GM19372 (cell line): ENCODE results near the gene STK4.

ENCODE experiments used
- ATAC-seq: cut with Tn5 transposase; IDR thresholded peaks from one replicate; pipeline ENCODE4 v1.9.1; 2021; ENCODE audit warnings: mild to moderate bottlenecking, low read depth, moderate library complexity; ENCODE audit not compliant: unreplicated experiment

The STK4 gene

DNA sequence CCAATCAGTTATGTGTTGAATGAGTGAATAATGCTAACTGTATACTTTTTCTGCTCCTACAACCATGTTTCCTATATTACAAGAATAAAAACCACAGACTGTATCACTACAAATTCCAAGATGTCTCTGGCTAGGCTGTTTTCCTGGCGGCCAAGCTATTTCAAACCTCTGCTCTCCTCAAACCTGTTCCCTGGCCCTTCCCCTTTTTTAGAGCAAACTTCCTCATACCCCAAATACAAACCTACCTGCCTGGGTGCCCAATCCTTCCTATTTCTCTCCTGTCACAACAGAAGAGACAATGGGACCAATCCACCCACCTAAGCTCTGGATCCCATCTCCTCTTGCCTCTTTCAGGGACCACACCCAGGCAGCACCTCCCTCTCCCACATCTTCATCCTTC lies 13.6 kb upstream of the STK4 start:
- no peak for ATAC-seq

DNA sequence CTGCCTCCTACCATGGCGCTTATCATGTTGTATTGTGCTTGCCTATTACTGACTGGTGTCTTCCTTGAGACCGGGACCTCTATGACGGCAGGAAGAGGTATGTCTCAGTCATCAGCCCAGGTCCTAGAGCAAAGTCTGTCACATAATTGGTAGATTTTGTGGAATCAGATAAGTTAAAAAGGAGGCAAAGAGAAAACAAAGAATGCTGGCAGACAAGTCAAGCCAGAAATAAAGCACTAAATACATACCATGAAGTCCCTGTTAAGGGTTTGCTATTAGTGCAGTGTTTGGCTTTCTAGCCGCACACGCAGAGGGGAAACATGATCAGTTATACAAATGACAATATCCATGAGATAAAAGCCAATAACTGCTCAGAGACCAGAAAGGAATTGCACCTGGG lies 12.1 kb upstream of the STK4 start:
- no peak for ATAC-seq

GRCh38 chr20:44955270-44955669 lies 11.0 kb upstream of the STK4 start:
- ATAC-seq, result no peak

DNA sequence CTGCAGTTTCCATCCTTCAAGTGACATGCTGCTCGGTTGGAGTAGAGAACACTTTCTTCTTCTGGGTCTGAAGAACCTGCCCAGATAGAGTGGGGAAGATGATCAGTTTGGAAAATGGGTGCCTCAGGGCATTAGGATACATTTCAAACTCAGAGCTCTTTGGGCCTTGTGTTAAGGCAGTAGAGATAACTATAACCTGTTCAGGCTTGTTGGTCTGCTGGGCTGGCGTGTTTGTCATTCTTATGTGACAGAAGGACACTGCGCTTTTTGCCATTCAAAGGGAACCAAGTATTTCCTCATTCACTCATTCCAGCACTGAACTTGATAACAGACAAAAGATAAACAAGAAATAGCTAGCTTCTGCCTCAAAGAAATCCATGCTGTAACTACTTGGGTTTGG lies 9.9 kb upstream of the STK4 start:
- no peak for ATAC-seq

DNA sequence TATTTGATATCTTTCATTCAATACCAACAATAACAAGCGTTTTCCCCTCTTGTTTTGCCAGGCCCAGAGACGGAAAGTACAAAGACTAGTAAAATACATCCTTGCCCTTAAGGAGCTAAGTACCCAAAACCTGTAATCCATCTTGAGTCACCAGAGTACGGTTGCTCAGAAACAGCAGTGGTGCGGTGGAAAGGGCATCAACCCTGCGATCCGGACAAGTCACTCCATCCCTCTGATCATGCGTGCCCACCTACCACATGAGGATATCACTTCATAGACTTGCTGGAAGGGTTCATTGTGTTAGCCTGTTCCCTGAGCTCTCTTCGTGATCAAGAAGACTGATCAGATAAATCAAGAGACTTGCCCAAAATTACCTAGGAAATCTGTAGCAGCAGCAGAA lies 8.0 kb upstream of the STK4 start:
- no peak for ATAC-seq

DNA sequence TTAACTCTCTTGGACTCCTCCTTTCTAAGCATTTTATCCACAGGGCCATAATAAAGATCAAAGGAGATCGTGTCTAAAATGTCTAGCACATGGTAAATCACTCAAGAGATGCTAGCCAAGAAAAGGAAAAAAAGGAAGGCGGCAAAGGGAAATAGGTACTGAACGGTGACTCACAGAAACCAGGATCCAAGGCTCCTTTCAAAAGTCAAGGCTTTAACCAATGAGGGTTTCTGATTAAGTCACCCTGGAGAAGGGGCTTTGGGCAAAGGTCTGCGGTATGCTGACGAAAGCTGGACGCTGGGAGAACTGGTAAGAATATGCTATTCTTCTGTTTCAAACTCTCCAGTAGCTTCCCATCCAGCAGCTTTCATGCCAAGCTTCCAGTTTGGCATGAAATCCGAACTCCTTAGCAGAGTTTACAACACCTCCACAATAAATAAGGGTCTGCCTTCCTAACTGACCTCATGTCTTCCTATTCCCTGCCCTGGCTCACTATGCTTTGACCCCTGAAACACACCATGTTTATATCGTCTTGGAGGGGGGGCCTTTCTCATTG lies 7.2 kb upstream of the STK4 start:
- ATAC-seq, result no peak

- ATAC-seq, result peak; percentile 20
Measured at GRCh38 chr20:44959638-44960102, 6.6 kb upstream of the STK4 start.

DNA sequence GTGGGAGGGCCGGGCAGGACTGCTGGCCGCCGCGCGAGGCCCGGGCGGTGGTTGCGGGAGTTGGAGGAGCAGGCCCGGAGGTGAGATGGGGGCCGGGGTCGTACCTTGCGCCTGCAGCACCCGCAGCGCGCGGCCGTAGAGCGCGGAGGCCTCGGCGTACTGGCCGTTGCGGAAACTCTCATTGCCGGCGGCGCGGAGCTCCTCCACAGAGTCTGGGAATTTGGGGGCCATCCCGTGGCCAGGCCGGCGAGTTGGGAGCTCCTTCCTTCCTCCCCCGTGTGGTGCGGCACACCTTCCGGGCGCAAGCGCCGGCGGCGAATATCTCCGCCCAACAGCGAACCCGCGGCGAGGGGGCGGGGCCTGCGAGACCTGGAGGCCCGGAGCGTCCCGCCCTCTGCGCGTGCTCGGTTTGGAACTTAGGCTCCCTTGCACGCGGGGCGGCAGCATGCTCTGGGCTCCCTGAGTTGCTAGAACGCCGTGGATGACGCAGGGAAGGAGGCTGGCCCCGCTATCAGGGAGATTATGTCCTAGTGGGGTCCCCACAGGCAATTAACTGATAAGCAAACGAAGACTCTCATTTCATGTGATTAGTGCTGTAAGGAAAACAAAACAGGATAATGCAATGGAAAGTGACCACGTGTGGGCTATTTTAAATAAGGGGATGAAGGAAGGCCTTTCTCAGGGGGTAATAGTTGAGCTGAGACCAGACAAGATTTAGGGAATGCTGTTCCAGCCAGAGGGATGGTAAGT lies 6.0 kb upstream of the STK4 start, which contains the start of gene TOMM34:
TSS of gene TOMM34 (minus strand) at position 295 of the 750 bp plus-strand sequence. CDS start at position 231, 64 bp downstream.
- ATAC-seq, result peak; percentile 86

- no peak for ATAC-seq
Measured at GRCh38 chr20:44961011-44961869, 5.1 kb upstream of the STK4 start.

GRCh38 chr20:44961870-44962267 lies 4.4 kb upstream of the STK4 start:
- ATAC-seq, result no peak

DNA sequence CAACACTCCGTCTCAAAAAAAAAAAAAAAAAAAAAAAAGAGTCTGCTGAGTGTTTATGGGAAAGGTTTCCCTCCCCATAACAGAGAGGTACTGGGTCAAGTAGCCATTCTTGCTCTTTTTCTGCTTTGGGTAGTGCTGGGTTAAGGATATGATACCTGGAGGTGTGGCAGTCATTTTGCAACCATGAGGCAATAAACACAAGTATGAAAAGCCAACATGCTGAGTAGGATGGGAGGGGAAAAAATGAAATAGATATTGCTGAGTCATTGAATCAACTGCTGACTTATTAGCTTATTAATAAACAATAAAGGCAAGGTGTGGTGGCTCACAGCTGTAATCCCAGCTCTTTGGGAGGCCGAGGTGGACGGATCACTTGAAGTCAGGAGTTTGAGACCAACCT lies 3.8 kb upstream of the STK4 start:
- no peak for ATAC-seq

DNA sequence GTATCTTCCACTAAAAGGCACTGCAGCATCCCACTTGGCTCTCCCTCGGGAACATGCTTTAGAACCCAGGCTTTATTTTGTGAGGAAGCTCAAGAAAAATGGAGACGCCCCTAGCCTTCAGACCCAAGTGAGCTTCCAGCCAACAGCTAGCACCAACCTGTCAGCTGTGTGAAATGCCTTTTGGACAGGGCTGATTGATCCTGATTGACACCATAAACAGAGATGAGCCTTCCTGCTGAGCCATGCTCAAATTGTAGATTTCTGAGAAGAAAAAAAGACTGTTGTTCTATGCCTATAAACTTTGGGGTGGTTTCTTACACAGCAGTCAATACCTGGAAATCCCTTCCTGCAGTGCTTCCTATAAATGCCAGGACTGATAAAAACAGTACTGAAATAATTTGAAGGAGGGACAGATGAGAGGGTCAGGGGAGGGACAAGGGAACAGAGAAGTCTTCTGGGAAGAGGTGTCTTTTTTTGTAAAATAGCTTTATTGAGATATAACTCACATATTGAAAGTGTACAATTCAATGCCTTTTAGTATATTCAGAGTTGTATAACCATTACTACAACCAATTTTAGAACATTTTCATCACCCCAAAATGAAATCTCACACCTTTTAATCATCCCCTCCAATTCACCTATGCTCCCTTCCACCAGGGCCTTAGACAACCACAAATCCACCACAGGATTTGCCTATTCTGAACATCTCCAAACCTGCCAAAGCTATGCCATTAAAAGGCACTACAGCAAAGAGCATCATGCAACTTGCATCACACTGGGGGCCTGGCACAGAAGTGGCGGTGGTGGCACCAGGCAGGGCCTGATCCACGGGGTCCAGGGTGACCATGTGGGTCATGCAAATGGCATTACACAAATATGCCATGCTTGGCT lies 2.7 kb upstream of the STK4 start:
- ATAC-seq, result no peak

DNA sequence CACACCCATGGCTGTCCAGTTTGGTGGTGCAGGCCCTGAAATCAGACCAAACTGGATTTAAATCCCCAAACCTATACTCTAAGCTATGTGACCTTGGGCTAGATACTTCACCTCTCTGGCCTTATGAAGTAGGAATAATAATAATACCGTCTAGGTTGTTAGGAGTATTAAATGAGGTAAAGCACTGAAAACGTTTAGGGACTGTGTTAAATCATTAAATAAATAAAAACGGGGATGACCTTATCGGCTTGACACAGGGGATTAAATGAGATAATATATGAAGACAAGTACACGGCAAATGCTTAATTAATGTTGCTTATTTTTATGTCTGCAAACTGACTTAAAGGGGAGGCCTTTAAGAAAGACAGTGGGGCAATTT lies 672 bp upstream of the STK4 start:
- no peak for ATAC-seq

GRCh38 chr20:44967207-44967807 lies 995 bp downstream of the STK4 start:
- no peak for ATAC-seq

- ATAC-seq, result no peak
Measured at GRCh38 chr20:44969300-44969894, 3.1 kb downstream of the STK4 start.

GRCh38 chr20:44970243-44970757 lies 4.0 kb downstream of the STK4 start:
- no peak for ATAC-seq

DNA sequence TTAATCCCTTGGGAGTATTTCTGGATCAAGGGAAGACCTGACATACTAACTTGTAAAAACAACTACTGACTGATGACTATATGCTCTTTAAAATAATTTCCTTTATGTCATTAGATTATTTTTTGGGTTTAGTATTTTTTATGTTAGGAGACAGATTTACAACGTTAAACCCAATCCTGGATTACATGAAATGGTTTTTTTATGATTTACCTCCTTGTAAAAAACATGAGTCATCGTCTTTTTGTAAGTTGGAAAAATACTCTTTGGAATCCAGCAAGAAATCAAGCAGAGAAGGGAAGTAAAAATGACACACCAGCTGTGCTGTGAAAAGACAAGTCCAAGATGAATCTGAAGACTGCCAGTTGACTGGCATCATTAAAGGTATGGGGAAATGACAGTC lies 6.7 kb downstream of the STK4 start:
- no peak for ATAC-seq

- no peak for ATAC-seq
Measured at GRCh38 chr20:44976698-44977097, 10.4 kb downstream of the STK4 start.

GRCh38 chr20:44979090-44979621 lies 12.8 kb downstream of the STK4 start:
- peak; percentile 94 for ATAC-seq
